Measurements from ENCODE around the gene KLF6.

KLF6 gene

DNA sequence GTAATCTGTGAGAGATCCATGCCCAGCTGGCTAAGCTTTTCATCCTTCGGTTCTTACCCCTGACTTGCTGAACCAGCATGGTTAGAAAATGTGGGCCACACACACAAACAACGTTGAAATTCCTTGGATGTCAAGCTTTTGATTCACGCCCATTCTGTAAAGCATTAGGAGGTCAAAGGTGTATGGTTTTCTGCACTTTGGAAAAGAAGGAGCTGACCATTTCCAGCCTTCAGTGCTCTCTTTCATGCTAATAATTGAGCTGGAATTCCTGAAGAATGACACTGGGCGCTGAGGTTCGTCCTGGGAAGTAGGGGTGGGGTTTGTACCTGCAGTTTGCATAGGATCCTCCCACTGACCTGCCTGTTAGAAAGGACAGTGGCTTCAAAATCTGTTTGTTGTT is 23.1 kb downstream of the KLF6 start:
- peak; percentile 72 for DNase-seq (ENCODE audit: low read depth)

DNA sequence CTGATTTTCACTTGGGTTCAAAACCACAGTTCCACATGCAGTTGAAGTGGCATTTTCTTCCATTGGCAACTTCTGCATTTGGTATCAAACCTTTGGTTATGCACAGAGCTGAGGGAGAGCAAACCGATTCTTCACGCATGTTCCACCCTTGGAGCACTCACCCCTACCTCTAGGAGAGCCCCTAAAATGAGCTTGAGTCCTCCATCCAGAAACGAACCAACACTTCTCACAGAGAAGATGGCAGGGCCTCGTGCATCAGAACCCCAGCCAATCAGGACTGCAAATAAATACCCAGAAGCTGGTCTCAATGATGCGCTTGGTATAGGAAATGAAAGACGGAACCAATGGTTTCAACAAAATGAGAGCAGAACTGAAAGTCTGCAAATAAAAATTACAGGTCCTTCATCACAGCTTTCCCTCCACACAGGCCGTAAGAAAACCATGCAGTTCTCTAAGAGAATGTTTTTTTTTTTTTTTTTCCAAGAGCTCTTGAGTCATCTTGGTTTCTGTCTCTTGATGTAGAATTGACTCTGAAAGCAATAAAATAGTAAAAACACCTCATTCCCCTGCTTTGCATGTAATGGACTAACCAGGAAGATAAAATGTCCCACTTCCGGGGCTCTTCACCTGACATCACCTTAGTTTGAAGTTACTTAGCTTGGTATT is 23.9 kb downstream of the KLF6 start:
- peak; percentile 37 for DNase-seq (ENCODE audit: low read depth)
- H3K4me3 ChIP-seq (ENCODE audit: low read depth, low read length): no peak overlapping the region
- TF ChIP-seq, protein P1, sequence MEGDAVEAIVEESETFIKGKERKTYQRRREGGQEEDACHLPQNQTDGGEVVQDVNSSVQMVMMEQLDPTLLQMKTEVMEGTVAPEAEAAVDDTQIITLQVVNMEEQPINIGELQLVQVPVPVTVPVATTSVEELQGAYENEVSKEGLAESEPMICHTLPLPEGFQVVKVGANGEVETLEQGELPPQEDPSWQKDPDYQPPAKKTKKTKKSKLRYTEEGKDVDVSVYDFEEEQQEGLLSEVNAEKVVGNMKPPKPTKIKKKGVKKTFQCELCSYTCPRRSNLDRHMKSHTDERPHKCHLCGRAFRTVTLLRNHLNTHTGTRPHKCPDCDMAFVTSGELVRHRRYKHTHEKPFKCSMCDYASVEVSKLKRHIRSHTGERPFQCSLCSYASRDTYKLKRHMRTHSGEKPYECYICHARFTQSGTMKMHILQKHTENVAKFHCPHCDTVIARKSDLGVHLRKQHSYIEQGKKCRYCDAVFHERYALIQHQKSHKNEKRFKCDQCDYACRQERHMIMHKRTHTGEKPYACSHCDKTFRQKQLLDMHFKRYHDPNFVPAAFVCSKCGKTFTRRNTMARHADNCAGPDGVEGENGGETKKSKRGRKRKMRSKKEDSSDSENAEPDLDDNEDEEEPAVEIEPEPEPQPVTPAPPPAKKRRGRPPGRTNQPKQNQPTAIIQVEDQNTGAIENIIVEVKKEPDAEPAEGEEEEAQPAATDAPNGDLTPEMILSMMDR (conservative IDR thresholded peaks at IDR 0.05; ENCODE audit: low read depth, low read length): no peak

More for the DNA sequence above, 23.1 kb downstream of the KLF6 start:
- no peak overlapping the region for H3K4me3 ChIP-seq (ENCODE audit: low read depth, low read length)
- TF ChIP-seq, protein P1 (conservative IDR thresholded peaks at IDR 0.05; ENCODE audit: low read depth, low read length): no peak

DNA sequence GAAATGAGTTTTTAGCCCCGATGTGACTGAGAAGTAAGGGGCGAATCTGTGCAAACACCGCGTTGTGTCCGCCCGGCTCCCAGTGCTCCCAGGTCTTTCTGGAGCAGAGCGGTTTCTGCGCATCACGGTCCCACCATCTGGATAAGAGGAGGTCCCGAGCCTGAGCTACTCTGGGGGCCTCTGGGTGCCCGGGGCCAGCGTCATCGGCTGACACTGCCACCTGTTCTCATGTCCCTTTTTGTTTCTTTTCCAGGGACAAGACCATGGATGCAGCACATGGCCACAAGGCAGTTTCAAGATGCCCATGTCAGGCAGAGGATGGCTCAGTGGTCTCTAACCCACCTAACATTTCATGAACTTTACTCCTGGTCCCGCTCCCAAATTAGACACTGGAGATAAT is 24.9 kb downstream of the KLF6 start:
- TF ChIP-seq, protein P1 (conservative IDR thresholded peaks at IDR 0.05; ENCODE audit: low read depth, low read length): no peak
- no peak for DNase-seq (ENCODE audit: low read depth)
- H3K4me3 ChIP-seq (ENCODE audit: low read depth, low read length): no peak overlapping the region

DNA sequence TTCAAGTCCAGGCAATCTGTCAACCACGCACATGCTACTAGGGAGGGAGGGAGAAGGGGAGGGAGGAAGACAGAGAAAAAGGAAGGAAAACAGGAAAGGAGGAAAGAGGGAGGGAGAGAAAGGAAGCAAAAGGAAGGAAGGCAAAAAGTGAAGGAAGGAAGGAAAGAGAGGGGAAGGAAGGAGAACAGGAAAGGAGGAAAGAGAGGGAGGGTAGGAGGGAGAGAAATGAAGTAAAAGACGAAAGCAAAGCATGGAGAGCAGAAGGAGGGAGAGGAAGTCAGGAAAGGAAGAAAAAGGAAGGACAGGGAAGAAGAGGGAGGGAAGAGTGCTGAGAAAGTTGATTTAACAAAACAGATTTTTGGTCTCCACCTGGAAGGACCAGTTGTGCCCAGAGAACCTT is 25.6 kb downstream of the KLF6 start:
- TF ChIP-seq, protein P1 (conservative IDR thresholded peaks at IDR 0.05; ENCODE audit: low read depth, low read length): no peak
- no peak for DNase-seq (ENCODE audit: low read depth)
- H3K4me3 ChIP-seq (ENCODE audit: low read depth, low read length): no peak overlapping the region

DNA sequence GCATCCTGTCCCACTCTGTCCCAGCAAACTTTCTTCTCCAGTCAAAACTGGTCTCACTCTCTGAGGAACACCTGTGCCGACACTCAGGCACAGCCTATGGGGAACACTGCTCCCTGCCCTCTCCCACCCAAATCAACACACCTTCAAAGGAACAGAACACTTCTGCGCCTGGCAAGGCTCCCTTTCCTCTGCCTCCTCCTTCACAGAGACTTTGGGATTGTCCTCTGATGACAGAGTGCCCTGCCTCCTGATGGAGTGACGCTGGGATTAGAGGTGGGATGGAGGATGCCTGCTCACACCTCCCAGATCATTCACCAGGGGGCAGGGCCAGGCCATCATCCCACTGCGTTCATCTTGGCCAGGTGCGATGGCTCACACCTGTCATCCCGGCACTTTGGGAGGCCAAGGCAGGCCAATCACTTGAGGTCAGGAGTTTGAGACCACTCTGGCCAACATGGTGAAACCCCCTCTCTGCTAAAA is 26.5 kb downstream of the KLF6 start:
- H3K4me3 ChIP-seq (ENCODE audit: low read depth, low read length): no peak overlapping the region
- TF ChIP-seq, protein P1 (conservative IDR thresholded peaks at IDR 0.05; ENCODE audit: low read depth, low read length): no peak
- no peak for DNase-seq (ENCODE audit: low read depth)

DNA sequence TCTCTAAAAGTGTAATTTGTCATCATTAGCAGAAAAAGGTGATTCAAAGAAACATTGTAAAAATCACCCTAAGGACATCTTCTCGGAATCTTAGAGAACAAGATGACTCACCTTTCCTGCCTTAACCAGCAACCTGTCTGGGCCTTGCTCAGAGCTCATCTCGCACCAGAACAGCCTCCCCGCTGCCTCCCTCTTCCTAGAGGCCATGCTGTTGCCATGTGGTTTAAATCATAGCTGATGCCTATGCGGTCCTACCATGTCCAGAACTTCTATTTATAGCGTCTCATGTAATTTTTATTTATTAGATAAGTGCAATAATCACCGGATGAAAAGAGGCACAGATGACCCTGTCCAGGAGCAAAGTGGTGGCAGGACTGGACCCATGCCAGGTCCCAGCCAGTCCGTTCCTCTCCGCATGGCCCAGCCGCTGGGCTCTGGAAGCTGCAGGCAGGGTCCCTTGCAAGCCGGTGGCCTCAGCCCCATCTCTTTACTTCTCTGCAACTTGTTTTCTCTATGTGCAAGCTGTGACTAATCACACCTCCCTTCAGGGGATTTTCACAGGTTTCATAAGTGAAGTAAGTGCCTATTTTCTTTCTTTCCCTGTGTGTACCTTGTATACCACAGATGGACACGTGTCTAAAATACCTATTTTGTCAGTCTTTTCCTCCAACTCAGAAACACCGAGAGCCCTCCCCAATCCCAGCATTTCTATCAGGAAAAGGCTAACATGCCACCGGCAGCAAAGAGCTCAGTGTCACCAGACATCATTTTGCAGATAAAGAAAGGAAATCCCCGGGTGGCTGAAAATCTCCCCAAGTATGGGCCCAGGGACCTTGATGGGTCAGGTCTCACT is 27.1 kb downstream of the KLF6 start:
- no peak overlapping the region for H3K4me3 ChIP-seq (ENCODE audit: low read depth, low read length)
- peak; percentile 64 for DNase-seq (ENCODE audit: low read depth)
- TF ChIP-seq, protein P1 (conservative IDR thresholded peaks at IDR 0.05; ENCODE audit: low read depth, low read length): no peak

All from choroid plexus epithelial cell (primary cell).